Measurements from ENCODE around the gene NCAPD2.
"Not testable (repeated sequence)": the region's sequence is repeated elsewhere in the genome, so short reads cannot be mapped to it uniquely, and the experiment has no call there.

The NCAPD2 gene

DNA sequence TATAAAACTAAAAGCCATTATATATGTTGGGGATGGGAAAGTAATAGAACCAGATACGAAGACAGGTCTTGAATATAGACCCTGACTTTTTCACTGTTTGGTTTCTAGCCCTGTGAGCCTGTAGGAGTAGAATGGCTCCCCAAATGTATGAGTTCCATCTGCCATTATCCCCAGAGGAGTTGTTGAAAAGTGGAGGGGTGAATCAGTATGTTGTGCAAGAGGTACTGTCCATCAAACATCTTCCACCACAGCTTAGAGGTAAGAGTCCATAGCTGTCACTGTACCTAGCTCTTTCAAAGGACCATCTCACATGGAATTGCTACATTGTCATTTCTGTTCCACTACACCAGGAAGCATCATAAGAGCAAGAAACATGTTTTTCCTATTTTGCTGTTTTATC is 1.1 kb downstream of the NCAPD2 start (continued):
- TF ChIP-seq, protein P1, sequence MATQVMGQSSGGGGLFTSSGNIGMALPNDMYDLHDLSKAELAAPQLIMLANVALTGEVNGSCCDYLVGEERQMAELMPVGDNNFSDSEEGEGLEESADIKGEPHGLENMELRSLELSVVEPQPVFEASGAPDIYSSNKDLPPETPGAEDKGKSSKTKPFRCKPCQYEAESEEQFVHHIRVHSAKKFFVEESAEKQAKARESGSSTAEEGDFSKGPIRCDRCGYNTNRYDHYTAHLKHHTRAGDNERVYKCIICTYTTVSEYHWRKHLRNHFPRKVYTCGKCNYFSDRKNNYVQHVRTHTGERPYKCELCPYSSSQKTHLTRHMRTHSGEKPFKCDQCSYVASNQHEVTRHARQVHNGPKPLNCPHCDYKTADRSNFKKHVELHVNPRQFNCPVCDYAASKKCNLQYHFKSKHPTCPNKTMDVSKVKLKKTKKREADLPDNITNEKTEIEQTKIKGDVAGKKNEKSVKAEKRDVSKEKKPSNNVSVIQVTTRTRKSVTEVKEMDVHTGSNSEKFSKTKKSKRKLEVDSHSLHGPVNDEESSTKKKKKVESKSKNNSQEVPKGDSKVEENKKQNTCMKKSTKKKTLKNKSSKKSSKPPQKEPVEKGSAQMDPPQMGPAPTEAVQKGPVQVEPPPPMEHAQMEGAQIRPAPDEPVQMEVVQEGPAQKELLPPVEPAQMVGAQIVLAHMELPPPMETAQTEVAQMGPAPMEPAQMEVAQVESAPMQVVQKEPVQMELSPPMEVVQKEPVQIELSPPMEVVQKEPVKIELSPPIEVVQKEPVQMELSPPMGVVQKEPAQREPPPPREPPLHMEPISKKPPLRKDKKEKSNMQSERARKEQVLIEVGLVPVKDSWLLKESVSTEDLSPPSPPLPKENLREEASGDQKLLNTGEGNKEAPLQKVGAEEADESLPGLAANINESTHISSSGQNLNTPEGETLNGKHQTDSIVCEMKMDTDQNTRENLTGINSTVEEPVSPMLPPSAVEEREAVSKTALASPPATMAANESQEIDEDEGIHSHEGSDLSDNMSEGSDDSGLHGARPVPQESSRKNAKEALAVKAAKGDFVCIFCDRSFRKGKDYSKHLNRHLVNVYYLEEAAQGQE (tag by site-specific recombination; IDR thresholded peaks at IDR 0.05) = no peak
- TF ChIP-seq ZNF626 (tag by site-specific recombination; IDR thresholded peaks at IDR 0.05) (no peak), ZNF514 (tag by site-specific recombination; IDR thresholded peaks at IDR 0.05) (no peak), ZNF654 (tag by site-specific recombination; IDR thresholded peaks at IDR 0.05; ENCODE audit: low read depth) (no peak), ZEB2 (tag by site-specific recombination; IDR thresholded peaks at IDR 0.05) (no peak), ZNF501 (tag by site-specific recombination; IDR thresholded peaks at IDR 0.05) (no peak), ZNF48 (tag by site-specific recombination; IDR thresholded peaks at IDR 0.05) (no peak), ZNF394 (tag by site-specific recombination; IDR thresholded peaks at IDR 0.05; ENCODE audit: borderline replicate concordance) (no peak)
- TF ChIP-seq, protein P2, sequence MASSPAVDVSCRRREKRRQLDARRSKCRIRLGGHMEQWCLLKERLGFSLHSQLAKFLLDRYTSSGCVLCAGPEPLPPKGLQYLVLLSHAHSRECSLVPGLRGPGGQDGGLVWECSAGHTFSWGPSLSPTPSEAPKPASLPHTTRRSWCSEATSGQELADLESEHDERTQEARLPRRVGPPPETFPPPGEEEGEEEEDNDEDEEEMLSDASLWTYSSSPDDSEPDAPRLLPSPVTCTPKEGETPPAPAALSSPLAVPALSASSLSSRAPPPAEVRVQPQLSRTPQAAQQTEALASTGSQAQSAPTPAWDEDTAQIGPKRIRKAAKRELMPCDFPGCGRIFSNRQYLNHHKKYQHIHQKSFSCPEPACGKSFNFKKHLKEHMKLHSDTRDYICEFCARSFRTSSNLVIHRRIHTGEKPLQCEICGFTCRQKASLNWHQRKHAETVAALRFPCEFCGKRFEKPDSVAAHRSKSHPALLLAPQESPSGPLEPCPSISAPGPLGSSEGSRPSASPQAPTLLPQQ (tag by site-specific recombination; IDR thresholded peaks at IDR 0.05) = no peak

DNA sequence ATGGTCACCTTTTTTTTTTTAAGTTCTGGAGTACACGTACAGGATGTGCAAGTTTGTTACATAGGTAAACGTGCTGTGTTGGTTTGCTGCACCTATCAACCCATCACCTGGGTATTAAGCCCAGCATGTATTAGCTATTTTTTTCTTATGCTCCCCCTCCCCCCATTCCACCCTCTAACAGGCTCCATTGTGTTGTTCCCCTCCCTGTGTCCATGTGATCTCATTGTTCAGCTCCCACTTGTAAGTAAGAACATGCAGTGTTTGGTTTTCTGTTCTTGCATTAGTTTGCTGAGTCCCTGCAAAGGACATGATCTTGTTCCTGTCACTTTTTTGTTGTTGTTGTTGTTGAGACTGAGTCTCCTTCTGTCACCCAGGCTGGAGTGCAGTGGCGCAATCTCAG is 3.4 kb downstream of the NCAPD2 start:
- peaks cover 53 to 71% of the 10 kb centered on the region in 2 experiments for H3K36me3 ChIP-seq (ENCODE audit: control insufficient read depth in 2 of 2, insufficient read depth in 1 of 2, low read length in 2 of 2)
- H3K4me3 ChIP-seq (ENCODE audit: low read depth, low read length); H3K27ac ChIP-seq (ENCODE audit: extremely low read depth, low read depth, low read length); H3K4me1 ChIP-seq (ENCODE audit: control insufficient read depth, insufficient read depth, low read length); H3K9me3 ChIP-seq (ENCODE audit: control insufficient read depth, insufficient read depth, low read depth, low read length): not testable (repeated sequence)
- CTCF ChIA-PET = interaction anchor here (0.6 to 2.0 kb wide), 5 partner anchors 15 to 172 kb away, joined by 4 to 10 read pairs (median 7); no protein-coding TSS in a partner anchor
- POLR2A ChIA-PET = interaction anchor here (1.9 to 3.2 kb wide), 2 partner anchors 27 to 37 kb away, joined by 8 to 26 read pairs; partner anchors contain the start of genes GAPDH and VAMP1

DNA sequence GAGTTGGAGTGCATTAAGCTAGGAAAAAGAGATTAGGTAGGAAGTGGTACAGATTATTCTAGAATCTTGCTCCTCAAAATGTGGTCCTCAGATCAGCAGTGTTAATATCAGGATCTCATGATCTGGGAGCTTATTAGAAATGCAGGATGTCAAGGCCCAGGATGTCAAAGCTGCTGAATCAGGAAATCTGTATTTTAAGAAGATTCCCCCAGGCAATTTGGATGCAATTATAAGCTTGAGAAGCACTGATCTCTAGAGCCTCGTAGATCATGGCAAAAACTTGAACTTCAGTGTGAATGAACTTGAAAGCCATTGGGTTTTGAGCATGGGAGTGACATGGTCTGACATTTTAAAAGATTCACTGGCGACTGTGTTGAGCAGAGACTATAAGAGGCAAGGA is 6.6 kb downstream of the NCAPD2 start:
- POLR2A ChIA-PET = interaction anchor here (0.6 to 1.5 kb wide), 5 partner anchors 30 to 164 kb away, joined by 3 to 6 read pairs (median 3); partner anchors contain the start of genes GAPDH and VAMP1
- no peaks in the 10 kb centered on the region for H3K4me1 ChIP-seq (ENCODE audit: control insufficient read depth, insufficient read depth, low read length)
- H3K4me3 ChIP-seq (ENCODE audit: low read depth, low read length) = no peak overlapping the region
- H3K36me3 ChIP-seq (ENCODE audit: control insufficient read depth in 2 of 2, insufficient read depth in 1 of 2, low read length in 2 of 2) = peaks cover 72 to 85% of the 10 kb centered on the region in 2 experiments
- H3K9me3 ChIP-seq (ENCODE audit: control insufficient read depth, insufficient read depth, low read depth, low read length) = no peaks in the 10 kb centered on the region
- TF ChIP-seq ZNF610 (tag by site-specific recombination; IDR thresholded peaks at IDR 0.05; ENCODE audit: borderline replicate concordance) (no peak), KLF9 (tag by site-specific recombination; IDR thresholded peaks at IDR 0.05; ENCODE audit: low read depth) (no peak), GFI1B (tag by site-specific recombination; IDR thresholded peaks at IDR 0.05) (no peak), ZFHX2 (tag by site-specific recombination; conservative IDR thresholded peaks at IDR 0.05) (no peak), ZNF155 (tag by site-specific recombination; IDR thresholded peaks at IDR 0.05) (no peak), ZNF292 (tag by site-specific recombination; IDR thresholded peaks at IDR 0.05; ENCODE audit: borderline replicate concordance, low read depth) (no peak), YY1 (tag by site-specific recombination; IDR thresholded peaks at IDR 0.05) (no peak), ZNF707 (tag by site-specific recombination; IDR thresholded peaks at IDR 0.05) (no peak), GLI2 (tag by site-specific recombination; IDR thresholded peaks at IDR 0.05; ENCODE audit: borderline replicate concordance, low read depth) (no peak), ZBTB48 (tag by site-specific recombination; IDR thresholded peaks at IDR 0.05) (no peak), ZNF132 (tag by site-specific recombination; IDR thresholded peaks at IDR 0.05; ENCODE audit: borderline replicate concordance) (no peak), ZNF776 (tag by site-specific recombination; IDR thresholded peaks at IDR 0.05; ENCODE audit: borderline replicate concordance) (no peak), HOXD13 (CRISPR knock-in tag; IDR thresholded peaks at IDR 0.05; ENCODE audit: borderline replicate concordance) (no peak), ZNF24 (tag by site-specific recombination; IDR thresholded peaks at IDR 0.05) (no peak), ZNF664 (tag by site-specific recombination; IDR thresholded peaks at IDR 0.05) (no peak)
- TF ChIP-seq, protein P3, sequence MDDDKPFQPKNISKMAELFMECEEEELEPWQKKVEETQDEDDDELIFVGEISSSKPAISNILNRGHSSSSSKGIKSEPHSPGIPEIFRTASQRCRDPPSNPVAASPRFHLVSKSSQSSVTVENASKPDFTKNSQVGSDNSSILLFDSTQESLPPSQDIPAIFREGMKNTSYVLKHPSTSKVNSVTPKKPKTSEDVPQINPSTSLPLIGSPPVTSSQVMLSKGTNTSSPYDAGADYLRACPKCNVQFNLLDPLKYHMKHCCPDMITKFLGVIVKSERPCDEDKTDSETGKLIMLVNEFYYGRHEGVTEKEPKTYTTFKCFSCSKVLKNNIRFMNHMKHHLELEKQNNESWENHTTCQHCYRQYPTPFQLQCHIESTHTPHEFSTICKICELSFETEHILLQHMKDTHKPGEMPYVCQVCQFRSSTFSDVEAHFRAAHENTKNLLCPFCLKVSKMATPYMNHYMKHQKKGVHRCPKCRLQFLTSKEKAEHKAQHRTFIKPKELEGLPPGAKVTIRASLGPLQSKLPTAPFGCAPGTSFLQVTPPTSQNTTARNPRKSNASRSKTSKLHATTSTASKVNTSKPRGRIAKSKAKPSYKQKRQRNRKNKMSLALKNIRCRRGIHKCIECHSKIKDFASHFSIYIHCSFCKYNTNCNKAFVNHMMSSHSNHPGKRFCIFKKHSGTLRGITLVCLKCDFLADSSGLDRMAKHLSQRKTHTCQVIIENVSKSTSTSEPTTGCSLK (tag by site-specific recombination; IDR thresholded peaks at IDR 0.05) = no peak
- TF ChIP-seq, protein P4, sequence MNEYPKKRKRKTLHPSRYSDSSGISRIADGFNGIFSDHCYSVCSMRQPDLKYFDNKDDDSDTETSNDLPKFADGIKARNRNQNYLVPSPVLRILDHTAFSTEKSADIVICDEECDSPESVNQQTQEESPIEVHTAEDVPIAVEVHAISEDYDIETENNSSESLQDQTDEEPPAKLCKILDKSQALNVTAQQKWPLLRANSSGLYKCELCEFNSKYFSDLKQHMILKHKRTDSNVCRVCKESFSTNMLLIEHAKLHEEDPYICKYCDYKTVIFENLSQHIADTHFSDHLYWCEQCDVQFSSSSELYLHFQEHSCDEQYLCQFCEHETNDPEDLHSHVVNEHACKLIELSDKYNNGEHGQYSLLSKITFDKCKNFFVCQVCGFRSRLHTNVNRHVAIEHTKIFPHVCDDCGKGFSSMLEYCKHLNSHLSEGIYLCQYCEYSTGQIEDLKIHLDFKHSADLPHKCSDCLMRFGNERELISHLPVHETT (tag by site-specific recombination; IDR thresholded peaks at IDR 0.05) = no peak
- CTCF ChIA-PET = interaction anchor here (0.7 to 1.1 kb wide), 3 partner anchors 8 to 38 kb away, joined by 3 to 4 read pairs (median 3); no protein-coding TSS in a partner anchor
- H3K27ac ChIP-seq (ENCODE audit: extremely low read depth, low read depth, low read length) = no peak overlapping the region
